Measurements from ENCODE around the gene SMTNL2. TPM values are rescaled to one million over a fixed set of nuclear protein-coding genes. Genes with fewer than 3 reads are reported as not detected.

SMTNL2 gene
- 1.7 and 2.8 TPM in 2 replicates for total RNA-seq
- long read RNA-seq: 0 reads

DNA sequence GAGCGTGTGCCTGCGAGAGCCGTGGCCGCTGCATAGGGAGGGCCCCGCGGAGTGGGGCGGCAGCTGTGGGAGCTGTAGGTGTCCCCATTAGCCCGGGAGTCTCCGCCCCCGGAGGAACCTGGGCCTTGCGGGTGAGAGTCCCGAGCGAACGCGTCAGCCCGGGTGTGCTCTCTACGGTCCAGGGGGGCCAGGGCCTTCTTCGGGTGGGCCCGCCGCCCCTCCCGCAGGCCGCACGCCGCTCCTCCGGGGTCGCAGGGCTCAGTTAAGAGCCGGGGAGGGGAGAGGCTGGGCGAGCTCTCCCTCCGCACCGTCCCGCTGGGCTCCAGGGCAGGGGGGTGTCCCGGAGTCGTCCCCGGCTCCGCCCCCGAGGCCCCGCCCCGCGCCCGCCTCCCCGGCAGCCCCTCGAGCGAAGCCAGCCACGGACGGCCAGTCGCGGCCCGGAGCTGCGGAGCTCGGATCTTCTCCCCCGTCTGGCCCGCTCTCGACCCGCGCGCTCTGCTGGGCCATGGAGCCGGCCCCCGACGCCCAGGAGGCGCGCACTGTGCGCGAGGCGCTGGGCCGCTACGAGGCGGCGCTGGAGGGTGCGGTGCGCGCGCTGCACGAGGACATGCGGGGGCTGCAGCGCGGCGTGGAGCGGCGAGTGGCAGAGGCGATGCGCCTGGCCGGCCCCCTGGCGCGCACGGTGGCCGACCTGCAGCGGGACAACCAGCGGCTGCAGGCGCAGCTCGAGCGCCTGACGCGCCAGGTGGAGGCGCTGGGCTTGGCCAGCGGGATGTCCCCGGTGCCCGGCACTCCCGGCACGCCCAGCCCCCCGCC is at the start of gene SMTNL2:
TSS of gene SMTNL2 (plus strand) at position 429 of the 816 bp plus-strand sequence. CDS start at position 506, 77 bp downstream.
- H3K36me3 Mint-ChIP-seq (ENCODE audit: unreplicated experiment): no peaks in the 10 kb centered on the region
- peak within 1 kb of the TSS; percentile 74 for H3K4me3 Mint-ChIP-seq (ENCODE audit: unreplicated experiment)
- no peaks in the 10 kb centered on the region for H3K9me3 Mint-ChIP-seq (ENCODE audit: unreplicated experiment)
- no peak within 1 kb of the TSS for H3K27ac Mint-ChIP-seq (ENCODE audit: unreplicated experiment)
- peaks cover 56% of the 10 kb centered on the region for H3K27me3 Mint-ChIP-seq (ENCODE audit: unreplicated experiment)
- TF ChIP-seq, protein P1, sequence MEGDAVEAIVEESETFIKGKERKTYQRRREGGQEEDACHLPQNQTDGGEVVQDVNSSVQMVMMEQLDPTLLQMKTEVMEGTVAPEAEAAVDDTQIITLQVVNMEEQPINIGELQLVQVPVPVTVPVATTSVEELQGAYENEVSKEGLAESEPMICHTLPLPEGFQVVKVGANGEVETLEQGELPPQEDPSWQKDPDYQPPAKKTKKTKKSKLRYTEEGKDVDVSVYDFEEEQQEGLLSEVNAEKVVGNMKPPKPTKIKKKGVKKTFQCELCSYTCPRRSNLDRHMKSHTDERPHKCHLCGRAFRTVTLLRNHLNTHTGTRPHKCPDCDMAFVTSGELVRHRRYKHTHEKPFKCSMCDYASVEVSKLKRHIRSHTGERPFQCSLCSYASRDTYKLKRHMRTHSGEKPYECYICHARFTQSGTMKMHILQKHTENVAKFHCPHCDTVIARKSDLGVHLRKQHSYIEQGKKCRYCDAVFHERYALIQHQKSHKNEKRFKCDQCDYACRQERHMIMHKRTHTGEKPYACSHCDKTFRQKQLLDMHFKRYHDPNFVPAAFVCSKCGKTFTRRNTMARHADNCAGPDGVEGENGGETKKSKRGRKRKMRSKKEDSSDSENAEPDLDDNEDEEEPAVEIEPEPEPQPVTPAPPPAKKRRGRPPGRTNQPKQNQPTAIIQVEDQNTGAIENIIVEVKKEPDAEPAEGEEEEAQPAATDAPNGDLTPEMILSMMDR (IDR thresholded peaks at IDR 0.05): no peak
- DNase-seq (ENCODE audit: extremely low spot score, unreplicated experiment): peak; percentile 83
- H3K4me1 Mint-ChIP-seq (ENCODE audit: unreplicated experiment): peaks cover 12% of the 10 kb centered on the region

DNA sequence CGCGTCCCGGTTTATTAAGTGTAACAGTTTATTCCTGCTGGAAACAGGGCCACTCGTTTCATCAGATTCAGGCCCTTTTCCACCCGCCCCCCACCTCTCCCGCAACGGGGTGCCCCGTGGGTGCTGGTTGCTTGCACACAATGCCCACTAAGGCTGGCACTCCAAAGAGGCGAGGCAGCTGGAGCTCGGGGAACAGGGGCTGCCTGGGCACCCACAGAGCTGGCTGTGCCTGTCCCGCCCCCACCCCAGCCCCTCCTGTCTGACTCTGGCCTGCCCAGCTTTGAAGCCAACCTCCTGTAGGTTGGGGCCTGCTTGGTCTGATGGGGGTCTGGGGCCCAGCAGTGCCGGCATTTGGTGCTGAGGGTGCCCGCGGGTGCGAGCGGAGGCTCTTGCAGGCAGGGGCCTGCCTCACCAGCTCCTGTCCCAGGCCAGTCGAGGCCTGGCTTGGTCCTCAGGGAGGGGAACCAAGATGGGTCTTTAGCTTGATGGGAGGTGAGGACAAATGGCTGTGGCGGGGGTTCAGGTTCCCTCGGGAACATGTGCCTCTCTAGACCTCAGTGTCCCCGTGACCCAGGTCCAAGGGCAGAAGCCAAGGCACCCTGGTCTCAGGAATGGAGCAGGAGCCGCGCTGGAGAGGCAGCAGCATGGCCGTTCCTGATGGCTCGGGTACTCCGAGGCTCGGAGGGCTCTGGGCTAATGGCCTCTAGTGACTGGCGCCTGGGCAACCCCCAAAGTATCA is 49.2 kb upstream of the SMTNL2 start:
- Mint-ChIP-seq H3K4me1 (ENCODE audit: unreplicated experiment) (peaks cover 2% of the 10 kb centered on the region), H3K27ac (ENCODE audit: unreplicated experiment) (no peak overlapping the region), H3K4me3 (ENCODE audit: unreplicated experiment) (no peak overlapping the region), H3K27me3 (ENCODE audit: unreplicated experiment) (peaks cover 4% of the 10 kb centered on the region), H3K36me3 (ENCODE audit: unreplicated experiment) (peaks cover 3% of the 10 kb centered on the region), H3K9me3 (ENCODE audit: unreplicated experiment) (no peaks in the 10 kb centered on the region)
- TF ChIP-seq, protein P1 (IDR thresholded peaks at IDR 0.05): no peak
- no peak for DNase-seq (ENCODE audit: extremely low spot score, unreplicated experiment)

DNA sequence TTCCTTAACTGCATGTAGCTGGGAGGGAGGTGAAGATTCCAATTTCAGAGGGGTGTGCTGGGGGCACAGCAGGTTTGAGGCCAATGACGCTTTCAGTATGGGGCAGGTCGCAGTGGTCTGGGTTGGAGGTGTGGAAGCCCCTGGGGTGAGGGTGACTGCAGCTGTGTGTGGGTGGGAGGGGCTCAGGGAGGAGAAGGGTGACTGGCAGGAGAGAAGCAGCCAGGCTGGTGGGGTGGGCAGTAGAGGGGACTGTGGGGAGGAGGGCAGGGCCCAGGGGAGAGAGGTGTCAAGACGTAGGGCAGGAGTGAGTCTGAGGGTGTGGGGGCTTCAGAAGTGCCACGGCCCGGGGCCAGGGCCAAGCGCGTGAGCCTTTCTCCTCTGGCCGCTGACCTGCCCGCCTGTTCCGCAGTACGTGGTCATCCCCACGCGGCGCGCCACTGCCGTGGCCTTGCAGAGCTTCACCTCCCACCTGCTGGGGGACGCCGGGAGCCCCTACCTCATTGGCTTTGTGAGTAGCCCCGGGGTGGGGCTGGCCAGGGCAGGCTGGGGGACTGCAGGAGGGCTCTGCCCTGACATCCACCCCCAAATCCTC is 48.6 kb upstream of the SMTNL2 start:
- TF ChIP-seq, protein P1 (IDR thresholded peaks at IDR 0.05): no peak
- H3K4me1 Mint-ChIP-seq (ENCODE audit: unreplicated experiment): peaks cover 2% of the 10 kb centered on the region
- peaks cover 4% of the 10 kb centered on the region for H3K27me3 Mint-ChIP-seq (ENCODE audit: unreplicated experiment)
- peaks cover 3% of the 10 kb centered on the region for H3K36me3 Mint-ChIP-seq (ENCODE audit: unreplicated experiment)
- no peak overlapping the region for H3K4me3 Mint-ChIP-seq (ENCODE audit: unreplicated experiment)
- H3K9me3 Mint-ChIP-seq (ENCODE audit: unreplicated experiment): no peaks in the 10 kb centered on the region
- no peak for DNase-seq (ENCODE audit: extremely low spot score, unreplicated experiment)
- H3K27ac Mint-ChIP-seq (ENCODE audit: unreplicated experiment): no peak overlapping the region

GRCh38 chr17:4536259-4536741 is 48.0 kb upstream of the SMTNL2 start:
- TF ChIP-seq, protein P1 (IDR thresholded peaks at IDR 0.05): no peak
- Mint-ChIP-seq H3K9me3 (ENCODE audit: unreplicated experiment) (no peaks in the 10 kb centered on the region), H3K27ac (ENCODE audit: unreplicated experiment) (no peak overlapping the region), H3K4me3 (ENCODE audit: unreplicated experiment) (no peak overlapping the region), H3K4me1 (ENCODE audit: unreplicated experiment) (peaks cover 2% of the 10 kb centered on the region), H3K27me3 (ENCODE audit: unreplicated experiment) (peaks cover 4% of the 10 kb centered on the region), H3K36me3 (ENCODE audit: unreplicated experiment) (peaks cover 7% of the 10 kb centered on the region)
- no peak for DNase-seq (ENCODE audit: extremely low spot score, unreplicated experiment)

Measured in osteocyte (in vitro differentiated cells).